ENCODE results near the gene DCDC2B.

The DCDC2B gene

DNA sequence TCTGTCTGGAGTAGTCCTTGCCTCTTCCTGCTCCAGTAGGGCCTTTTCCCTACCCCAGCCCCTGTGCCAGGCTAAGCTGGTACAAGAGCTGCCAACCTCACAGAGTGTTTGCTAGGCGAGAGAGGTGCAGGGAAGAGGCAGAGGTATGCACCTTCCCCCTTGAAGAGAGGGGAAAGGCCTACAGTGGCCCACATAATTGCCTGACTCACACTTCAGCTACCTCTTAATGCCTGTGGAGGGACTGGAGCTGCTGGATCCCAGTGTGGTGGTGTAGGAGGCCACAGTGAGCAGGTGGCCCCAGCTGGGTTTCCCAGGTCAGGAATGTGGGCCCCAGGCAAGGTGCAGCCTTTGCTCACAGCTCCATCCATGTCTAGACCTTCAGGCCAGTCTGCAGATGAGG lies 11.8 kb upstream of the DCDC2B start:
- DNase-seq = no peak

DNA sequence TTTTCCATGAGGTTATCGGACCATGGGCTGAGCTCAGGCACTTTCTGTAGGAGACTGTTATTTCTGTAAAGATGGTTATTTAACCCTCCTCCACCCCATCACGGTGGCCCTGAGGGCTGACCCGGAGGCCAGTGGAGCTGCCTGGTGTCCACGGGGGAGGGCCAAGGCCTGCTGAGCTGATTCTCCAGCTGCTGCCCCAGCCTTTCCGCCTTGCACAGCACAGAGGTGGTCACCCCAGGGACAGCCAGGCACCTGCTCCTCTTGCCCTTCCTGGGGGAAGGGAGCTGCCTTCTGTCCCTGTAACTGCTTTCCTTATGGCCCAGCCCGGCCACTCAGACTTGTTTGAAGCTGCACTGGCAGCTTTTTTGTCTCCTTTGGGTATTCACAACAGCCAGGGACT lies 11.1 kb upstream of the DCDC2B start:
- DNase-seq = no peak

DNA sequence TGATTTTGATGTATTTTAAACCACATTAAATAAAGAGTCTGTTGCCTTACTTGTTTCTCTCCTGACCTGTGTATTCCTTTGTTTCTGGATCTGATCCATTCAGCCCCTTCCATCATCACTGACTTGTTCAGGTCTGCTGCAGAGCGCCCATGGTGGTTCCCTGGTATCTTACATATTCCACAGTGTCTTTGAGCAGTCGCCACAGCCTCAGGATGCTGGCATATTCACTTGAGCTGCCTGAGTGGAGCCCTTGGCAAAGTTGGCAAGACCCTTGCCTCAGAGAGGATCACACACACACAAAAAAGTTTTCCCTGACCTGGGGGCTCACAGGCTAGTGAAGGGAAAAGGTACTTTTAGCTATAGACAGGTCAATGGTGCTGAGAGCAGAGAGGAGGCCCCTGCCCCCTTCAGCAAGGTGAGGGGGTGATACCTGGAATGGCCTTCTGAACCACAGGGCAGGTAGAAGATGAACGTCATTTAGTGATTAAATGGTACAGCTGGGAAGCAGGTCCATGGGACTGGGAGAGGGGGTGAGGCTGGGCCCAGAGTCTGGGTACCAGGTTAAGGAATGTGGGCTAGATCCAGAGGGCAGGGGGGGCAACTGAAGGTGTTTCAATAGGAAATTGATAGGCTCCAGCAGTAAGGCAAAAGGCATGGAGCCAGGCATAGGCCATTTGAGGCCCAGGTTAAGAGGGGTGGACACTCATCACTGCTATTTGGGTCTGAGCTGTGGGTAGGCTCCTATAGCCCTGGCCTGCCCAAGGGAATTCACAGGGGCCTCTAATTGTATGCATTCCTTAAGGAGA lies 10.4 kb upstream of the DCDC2B start:
- no peak for DNase-seq

GRCh38 chr1:32199043-32199716 lies 9.7 kb upstream of the DCDC2B start:
- no peak for DNase-seq

DNA sequence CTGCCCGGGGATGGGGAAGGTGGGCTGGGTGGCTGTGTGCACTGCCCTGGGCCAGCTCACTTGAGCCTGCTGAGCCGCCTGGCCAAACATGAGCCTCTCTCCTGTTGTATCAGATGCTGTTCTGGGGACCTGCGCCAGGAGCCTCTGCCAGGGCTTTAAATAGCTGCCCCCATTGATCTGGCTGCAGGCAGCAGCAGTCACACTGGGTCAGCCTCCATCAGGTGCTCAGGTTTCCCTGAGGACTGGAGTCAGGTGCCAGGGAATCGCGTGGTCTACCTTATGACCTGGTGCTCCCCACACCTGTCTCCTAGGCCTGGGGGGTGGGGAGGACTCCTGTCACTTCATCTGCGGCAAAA lies 9.2 kb upstream of the DCDC2B start:
- DNase-seq = no peak

GRCh38 chr1:32200226-32201010 lies 8.5 kb upstream of the DCDC2B start, which contains the start of gene CCDC28B:
Gene CCDC28B, plus strand, starts transcription at chr1:32200595. Its CDS starts 1,341 bp downstream, at chr1:32201936.
- DNase-seq = peak; percentile 38 to 65

GRCh38 chr1:32201011-32201855 lies 7.7 kb upstream of the DCDC2B start:
- no peak for DNase-seq

DNA sequence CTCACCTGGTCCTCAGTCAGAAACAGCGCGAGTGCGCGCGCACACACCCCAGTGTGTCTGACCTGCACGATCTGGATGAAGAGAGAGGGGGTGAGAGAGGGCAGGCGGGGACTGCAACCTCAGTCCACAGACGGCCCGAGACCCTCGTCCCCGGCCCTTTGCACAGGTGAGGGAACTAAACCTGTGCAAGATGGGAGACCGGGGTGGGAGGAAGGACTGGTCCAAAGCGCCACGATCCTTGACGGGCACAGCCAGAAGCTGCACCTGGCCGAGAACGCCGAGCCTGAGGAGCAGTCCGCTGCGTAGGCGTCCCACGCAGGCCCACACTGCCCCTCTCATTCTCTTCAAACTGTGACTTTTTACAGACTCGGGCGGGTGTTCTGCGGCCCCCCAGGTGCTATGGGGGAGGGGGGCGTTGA lies 3.9 kb upstream of the DCDC2B start:
- no peak for DNase-seq

DNA sequence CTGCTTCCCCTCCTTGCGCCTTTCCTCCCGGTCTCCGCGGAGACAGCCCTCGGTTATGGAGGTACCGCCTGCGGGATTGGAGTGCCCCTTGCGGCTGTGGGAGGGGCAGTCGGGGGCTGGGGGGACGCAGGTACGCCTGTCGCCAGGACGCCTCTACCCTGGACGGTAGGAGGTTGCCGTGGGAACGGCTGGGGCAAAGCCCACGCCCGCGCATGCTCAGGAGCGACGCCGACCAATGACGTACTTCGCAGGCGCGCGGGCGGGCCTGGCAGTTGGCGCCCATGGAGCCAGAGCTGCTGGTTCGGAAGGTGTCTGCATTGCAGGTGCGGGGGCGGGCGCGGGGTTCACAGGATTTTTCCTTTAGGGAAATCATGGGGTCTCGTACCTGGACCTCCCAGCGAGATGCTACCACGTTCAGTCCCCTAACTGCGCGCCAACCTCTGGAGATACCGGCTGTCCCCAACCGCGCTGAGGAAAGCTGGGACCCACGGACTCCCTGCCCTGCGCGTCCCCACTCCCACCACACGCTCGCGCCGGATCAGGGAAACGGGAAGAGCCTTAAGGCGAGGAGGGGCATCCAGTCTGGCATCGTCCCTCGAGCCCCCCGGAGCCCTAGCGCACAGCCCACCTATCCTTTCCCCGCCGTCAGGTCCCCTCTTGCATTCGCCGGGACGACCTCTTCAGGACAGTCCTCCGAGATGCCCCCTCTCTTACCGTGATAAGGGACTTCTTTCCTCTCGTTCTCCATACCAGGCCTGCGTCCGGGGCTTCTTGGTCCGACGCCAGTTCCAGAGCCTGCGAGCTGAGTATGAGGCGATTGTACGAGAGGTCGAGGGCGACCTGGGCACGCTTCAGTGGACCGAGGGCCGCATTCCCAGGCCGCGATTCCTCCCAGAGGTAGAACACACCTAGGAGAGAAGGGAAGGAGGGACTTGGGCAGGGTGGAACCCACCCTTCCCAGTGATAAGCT lies 3.2 kb upstream of the DCDC2B start, which contains the start of gene IQCC:
Gene IQCC (plus strand): TSS at position 271 of the 970 bp plus-strand sequence. CDS start 11 bp downstream, at position 282.
- peak; percentile 74 to 81 for DNase-seq

DNA sequence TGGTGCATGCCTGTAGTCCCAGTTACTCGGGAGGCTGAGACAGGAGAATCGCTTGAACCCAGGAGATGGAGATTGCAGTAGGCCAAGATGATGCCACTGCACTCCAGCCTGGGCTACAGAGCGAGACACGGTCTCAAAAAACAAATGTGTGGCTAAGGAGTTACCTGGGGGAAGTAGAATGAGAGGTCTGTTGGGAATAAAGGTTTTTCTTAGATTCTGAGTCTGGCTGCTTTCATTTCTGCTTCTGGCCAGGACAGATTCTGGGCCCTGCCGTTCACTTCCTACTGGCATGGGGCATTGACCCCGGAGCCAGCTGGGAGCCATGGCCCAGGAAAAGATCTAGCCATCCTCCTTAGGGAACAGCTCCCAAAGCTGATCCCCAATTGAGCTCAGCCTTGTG lies 420 bp upstream of the DCDC2B start:
- DNase-seq = no peak

DNA sequence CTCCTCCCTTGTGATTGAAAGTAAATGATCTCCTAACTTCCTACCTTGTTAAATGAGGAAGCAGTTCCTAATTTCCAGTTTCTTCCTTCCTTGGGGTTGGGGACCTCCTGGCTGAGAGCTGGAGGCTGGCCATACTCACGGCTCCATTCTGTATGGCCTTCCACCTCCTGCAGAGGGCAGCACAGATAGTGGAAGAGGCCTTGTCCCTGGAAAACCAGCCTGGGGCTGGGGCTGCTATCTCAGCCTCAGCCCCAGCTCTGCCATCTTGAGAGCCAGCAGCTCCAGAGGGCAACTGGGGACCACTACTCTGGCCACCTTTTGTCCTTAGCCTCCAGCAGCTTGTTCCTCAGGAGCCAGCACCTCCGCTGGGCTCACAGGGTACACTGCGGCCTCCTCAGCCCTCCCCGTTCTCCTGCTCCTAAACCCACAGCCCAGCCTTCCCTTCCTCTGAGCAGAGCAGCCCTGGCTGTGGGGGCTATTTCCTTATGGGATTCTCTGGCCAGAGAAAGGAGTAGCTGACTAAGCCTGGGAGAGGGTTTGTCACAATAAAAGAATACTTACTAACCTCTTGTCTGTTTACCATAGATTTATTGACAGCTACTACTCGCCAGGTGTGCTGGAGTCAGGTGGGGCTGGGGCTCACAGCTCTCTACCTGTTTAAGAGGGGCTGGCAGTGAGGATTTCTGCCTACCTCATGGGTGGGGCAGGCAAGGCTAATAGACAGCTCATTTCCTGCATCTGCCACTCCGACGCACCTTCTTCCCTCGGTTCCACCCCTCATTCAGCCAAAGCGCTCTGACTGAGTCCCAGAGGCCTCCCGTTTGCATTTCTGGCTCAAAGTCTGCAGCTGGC lies 7.0 kb downstream of the DCDC2B start:
- peak; percentile 56 to 64 for DNase-seq

DNA sequence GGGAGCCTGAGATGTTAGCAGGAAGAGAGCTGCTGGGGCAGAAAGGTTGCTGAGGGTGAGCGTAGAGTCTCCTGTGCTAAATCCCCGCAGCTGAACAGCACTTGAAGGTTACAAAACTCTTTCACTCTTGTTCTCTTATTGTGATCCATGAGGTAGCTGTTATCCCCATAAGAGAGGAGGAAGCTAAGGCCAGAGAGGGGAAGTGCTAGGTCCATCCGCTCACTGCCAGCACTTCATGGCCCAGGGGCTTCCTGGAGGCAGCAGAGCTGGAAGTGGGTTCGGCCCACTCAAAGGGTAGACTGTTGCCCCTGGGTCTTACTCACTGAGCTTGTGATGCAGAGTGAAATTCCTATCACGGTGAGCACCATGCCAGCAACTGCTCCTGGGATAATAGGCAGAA lies 7.7 kb downstream of the DCDC2B start:
- no peak for DNase-seq

GRCh38 chr1:32219022-32219421 lies 10.1 kb downstream of the DCDC2B start:
- DNase-seq = no peak

DNA sequence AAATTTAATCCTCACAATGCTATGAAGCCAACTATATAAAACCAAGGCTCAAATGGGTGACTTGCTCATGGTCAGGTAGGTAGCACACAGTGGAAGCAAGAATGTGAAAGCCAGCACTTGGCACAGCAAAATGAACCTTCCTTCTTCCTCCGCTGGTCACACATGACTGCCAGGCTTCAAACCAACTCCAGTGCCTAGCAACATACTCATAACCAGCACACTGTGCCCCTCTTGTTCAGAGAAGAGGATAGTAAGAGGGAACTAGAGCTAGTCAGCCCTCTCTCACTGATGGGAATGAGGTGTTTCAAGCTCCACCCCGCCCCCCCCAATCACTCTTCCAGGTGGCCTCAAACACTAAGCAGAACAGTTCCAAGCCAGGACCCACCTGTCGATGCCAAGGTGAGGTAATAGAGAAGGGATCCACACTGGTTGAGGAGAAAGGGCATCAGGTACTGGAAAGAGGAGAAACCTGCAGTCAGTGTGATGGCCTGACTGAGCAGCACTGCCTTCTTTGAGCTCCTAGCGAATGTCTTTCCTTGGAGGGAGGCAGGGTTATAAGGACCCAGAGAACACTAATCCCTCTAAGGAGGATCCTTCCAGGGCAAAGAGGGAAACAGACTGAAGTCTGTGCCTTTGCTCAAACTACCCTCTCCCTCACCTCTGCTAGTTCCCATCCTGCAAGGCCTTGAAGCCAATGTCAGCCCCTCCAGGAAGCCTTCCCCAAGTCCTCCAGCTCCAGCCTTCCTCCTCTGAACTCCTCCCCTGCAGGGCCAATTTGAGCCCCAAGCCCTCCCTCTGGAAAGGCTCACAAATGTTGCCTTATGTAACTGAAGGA lies 12.1 kb downstream of the DCDC2B start:
- DNase-seq = no peak

DNA sequence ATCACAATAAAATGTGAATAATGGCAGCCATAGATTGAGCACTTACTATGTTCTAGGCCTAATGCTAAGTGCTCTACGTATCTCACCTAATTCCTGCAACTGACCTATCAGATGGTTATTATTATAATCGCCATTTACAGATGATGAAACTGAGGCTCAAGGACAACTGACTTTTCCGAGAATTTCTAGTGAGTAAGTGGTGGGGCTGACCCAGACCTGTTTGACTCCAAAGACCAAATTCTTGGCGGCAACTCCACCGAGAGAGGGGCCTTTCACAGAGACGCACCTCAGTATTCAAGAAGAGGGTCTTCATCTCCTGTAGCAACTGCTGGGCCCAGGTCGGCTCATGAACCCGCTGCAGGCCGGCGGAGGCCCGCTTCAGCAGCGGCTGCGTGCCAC lies 12.7 kb downstream of the DCDC2B start:
- DNase-seq = no peak

DNA sequence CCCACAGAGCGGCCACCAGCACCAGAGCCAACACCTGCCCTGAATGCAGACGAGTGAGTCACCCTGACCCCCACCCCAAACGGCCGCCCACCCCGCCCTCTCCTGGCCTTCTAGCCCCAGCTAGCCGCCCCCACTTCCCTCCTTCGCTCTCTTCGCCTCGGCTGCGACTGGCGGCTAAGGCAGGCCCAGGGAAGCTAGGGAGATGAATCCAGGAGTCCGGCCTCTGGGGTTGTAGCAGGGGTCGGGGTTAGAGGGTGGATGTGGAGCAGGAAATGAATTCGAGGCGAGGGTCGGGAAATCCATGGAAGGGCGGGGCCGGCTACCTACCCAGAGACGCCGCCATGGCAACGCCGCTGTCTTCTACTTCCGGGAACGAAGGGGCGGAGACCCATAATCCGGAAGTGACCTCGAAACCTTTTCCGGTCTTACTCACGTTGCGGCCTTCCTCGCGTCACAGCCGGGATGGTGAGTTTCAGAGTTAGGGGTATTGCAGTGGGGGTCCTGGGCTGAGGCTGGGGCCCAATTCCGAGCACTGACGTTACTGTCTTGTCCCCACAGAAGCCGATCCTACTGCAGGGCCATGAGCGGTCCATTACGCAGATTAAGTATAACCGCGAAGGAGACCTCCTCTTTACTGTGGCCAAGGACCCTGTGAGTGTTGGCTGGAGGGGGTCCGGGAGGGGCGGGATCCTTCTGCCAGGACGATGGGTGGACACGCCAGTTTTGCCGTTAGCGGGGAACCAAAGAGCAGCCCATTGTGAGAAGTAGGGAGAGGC lies 13.3 kb downstream of the DCDC2B start, which contains the start of the genes EIF3I and TMEM234:
Gene EIF3I (plus strand): TSS at position 428 of the 776 bp plus-strand sequence. CDS start 35 bp downstream, at position 463.
Gene TMEM234 (minus strand): TSS at position 374 of the 776 bp plus-strand sequence. CDS start 31 bp downstream, at position 343.
- DNase-seq = peak; percentile 48 to 85

GRCh38 chr1:32223683-32224082 lies 14.8 kb downstream of the DCDC2B start:
- DNase-seq = no peak

GRCh38 chr1:32224285-32224684 lies 15.4 kb downstream of the DCDC2B start:
- no peak for DNase-seq

Data from NCI-H187 (cell line).